ENCODE results near the gene CD47. TPM values are rescaled to one million over a fixed set of nuclear protein-coding genes. Genes with fewer than 3 reads are reported as not detected.
A peak's percentile ranks its signal among the peaks of the same experiment; 100 is the strongest.

Gene CD47
- total and polyA plus RNA-seq, 2 donors from 2014 or later = 61.7 to 104 TPM

- Histone ChIP-seq H3K27me3 (ENCODE audit: control insufficient read depth, insufficient read depth, low read length) (no peaks in the 10 kb centered on the region), H3K36me3 (ENCODE audit: control insufficient read depth in 2 of 3, insufficient read depth in 3 of 3, low read length in 3 of 3) (no peaks in the 10 kb centered on the region), H3K4me3 (ENCODE audit: low read length in 3 of 3) (peak overlapping the region; percentile 83 to 96 (median 96)), H3K4me1 (ENCODE audit: control insufficient read depth in 2 of 3, insufficient read depth in 2 of 3, low read depth in 1 of 3, low read length in 3 of 3) (peaks cover 0 to 2% (median 0%) of the 10 kb centered on the region in 3 donors), H3K9me3 (ENCODE audit: control insufficient read depth in 2 of 3, insufficient read depth in 1 of 3, low read length in 3 of 3) (no peaks in the 10 kb centered on the region), H3K9ac (ENCODE audit: low read length in 3 of 3) (peak overlapping the region; percentile 75 to 92 (median 80)), H3K27ac (ENCODE audit: low read depth in 2 of 2, low read length in 2 of 2) (peak overlapping the region; percentile 72 to 89)
- DNase-seq (peak in 3 of 5 donors; percentile 60 to 73 (median 71)), FAIRE-seq (no peak)
- TF ChIP-seq, protein P1, sequence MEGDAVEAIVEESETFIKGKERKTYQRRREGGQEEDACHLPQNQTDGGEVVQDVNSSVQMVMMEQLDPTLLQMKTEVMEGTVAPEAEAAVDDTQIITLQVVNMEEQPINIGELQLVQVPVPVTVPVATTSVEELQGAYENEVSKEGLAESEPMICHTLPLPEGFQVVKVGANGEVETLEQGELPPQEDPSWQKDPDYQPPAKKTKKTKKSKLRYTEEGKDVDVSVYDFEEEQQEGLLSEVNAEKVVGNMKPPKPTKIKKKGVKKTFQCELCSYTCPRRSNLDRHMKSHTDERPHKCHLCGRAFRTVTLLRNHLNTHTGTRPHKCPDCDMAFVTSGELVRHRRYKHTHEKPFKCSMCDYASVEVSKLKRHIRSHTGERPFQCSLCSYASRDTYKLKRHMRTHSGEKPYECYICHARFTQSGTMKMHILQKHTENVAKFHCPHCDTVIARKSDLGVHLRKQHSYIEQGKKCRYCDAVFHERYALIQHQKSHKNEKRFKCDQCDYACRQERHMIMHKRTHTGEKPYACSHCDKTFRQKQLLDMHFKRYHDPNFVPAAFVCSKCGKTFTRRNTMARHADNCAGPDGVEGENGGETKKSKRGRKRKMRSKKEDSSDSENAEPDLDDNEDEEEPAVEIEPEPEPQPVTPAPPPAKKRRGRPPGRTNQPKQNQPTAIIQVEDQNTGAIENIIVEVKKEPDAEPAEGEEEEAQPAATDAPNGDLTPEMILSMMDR (IDR thresholded peaks at IDR 0.05; ENCODE audit: borderline replicate concordance, extremely low read depth, insufficient read depth) = no peak
- intact Hi-C loops (cut with DNase I) = no loop called here
Measured at GRCh38 chr3:108090049-108090700, 656 bp downstream of the CD47 start.

DNA sequence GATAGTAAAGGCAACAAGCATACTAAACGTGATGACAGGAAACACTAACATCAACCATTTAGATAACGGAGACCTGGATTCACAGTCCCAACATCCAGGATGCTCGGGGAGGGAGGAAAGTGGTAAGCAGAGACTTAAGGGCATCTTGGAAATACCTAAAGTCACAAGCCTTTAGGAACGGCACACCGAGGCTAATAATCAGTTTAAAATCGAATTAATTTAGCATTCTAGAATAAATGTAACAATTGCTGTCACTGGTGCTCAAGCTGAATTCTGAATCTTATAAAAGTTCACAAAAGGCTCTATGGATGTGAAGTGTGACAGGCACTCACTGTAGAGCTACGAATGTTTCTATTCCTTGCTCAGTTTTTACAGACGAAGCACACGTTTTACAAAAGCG, 1.3 kb downstream of the CD47 start:
- DNase-seq = peak in 2 of 5 donors; percentile 20 to 31
- peaks cover 0 to 2% (median 0%) of the 10 kb centered on the region in 3 donors for H3K4me1 ChIP-seq (ENCODE audit: control insufficient read depth in 2 of 3, insufficient read depth in 2 of 3, low read depth in 1 of 3, low read length in 3 of 3)
- no peaks in the 10 kb centered on the region for H3K9me3 ChIP-seq (ENCODE audit: control insufficient read depth in 2 of 3, insufficient read depth in 1 of 3, low read length in 3 of 3)
- no peaks in the 10 kb centered on the region for H3K27me3 ChIP-seq (ENCODE audit: control insufficient read depth, insufficient read depth, low read length)
- TF ChIP-seq, protein P1 (IDR thresholded peaks at IDR 0.05; ENCODE audit: borderline replicate concordance, extremely low read depth, insufficient read depth) = no peak
- intact Hi-C loops (cut with DNase I) = no loop called here
- no peak for FAIRE-seq
- H3K9ac ChIP-seq (ENCODE audit: low read length in 3 of 3) = peak overlapping the region in 2 of 3 donors; percentile 22 to 92
- H3K27ac ChIP-seq (ENCODE audit: low read depth in 2 of 2, low read length in 2 of 2) = peak overlapping the region in 1 of 2 donors; percentile 24
- H3K4me3 ChIP-seq (ENCODE audit: low read length in 3 of 3) = peak overlapping the region; percentile 83 to 96 (median 96)
- H3K36me3 ChIP-seq (ENCODE audit: control insufficient read depth in 2 of 3, insufficient read depth in 3 of 3, low read length in 3 of 3) = no peaks in the 10 kb centered on the region

DNA sequence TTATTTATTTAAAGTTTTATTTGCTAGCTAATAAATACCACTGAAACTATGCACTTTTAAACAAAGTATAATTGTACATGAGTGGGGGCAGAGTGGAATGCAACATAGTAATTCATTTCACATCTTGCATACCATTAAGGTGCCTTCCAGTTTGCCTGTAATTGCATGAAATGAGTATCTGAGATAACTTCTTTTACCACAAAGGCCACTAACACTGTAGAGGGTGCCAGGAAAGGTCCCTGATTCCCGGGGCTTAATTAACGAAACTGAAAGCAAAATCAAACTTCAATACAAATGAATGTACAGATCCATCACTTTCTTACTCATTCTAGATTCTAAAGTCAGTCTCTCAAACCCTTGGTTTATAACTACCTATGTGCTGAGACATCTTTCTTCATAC, 2.1 kb downstream of the CD47 start:
- Histone ChIP-seq H3K27me3 (ENCODE audit: control insufficient read depth, insufficient read depth, low read length) (no peaks in the 10 kb centered on the region), H3K27ac (ENCODE audit: low read depth in 2 of 2, low read length in 2 of 2) (no peak overlapping the region), H3K36me3 (ENCODE audit: control insufficient read depth in 2 of 3, insufficient read depth in 3 of 3, low read length in 3 of 3) (no peaks in the 10 kb centered on the region), H3K4me3 (ENCODE audit: low read length in 3 of 3) (peak overlapping the region in 2 of 3 donors; percentile 43 to 51), H3K9ac (ENCODE audit: low read length in 3 of 3) (peak overlapping the region in 1 of 3 donors; percentile 35), H3K9me3 (ENCODE audit: control insufficient read depth in 2 of 3, insufficient read depth in 1 of 3, low read length in 3 of 3) (no peaks in the 10 kb centered on the region), H3K4me1 (ENCODE audit: control insufficient read depth in 2 of 3, insufficient read depth in 2 of 3, low read depth in 1 of 3, low read length in 3 of 3) (peaks cover 0 to 2% (median 0%) of the 10 kb centered on the region in 3 donors)
- peak in 1 of 5 donors; percentile 4 for DNase-seq
- TF ChIP-seq, protein P1 (IDR thresholded peaks at IDR 0.05; ENCODE audit: borderline replicate concordance, extremely low read depth, insufficient read depth) = no peak
- intact Hi-C loops (cut with DNase I) = no loop called here
- FAIRE-seq = no peak

Data from kidney (tissue), 14 donors.